Measurements from ENCODE around the gene FTCD. TPM values are rescaled to one million over a fixed set of nuclear protein-coding genes. Genes with fewer than 3 reads are reported as not detected.

The FTCD gene
- total RNA-seq, 2 donors from 2014 or later: 0.68 to 1.6 TPM

- peak; percentile 18 for DNase-seq
- no peak for ATAC-seq
- intact Hi-C loops (cut with DNase I): no loop called here
These were observed 34.8 kb downstream of the FTCD start for GRCh38 chr21:46120301-46121285.

- no peak for ATAC-seq
- peak; percentile 14 for DNase-seq
- intact Hi-C loops (cut with DNase I): no loop called here
These were observed 35.6 kb downstream of the FTCD start for GRCh38 chr21:46119637-46120271.

DNA sequence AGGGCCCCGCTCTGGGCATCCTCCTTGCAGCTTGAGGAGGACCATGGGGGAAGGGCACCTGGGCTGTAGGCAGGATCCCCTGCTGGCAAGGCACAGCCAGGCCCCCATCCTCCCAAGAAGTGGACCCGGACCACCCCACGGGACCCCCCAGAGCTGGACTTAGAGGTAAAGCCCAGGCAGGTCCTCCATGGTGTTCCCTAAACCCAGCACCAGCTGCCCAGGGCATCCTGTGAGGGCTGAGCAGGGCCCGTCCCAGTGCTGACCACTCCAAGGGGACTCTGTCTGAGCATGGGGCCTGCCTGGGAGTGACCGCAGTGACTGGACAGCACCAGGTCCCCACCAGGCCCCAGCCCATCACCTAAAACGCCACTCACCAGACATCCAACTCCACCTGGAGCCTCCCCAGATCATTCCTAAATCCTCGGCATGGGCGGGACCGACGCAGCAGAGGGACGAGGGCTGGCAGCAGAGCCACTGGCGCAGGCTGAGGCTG lies 36.2 kb downstream of the FTCD start:
- intact Hi-C loops (cut with DNase I): no loop called here

GRCh38 chr21:46118316-46119143 lies 36.8 kb downstream of the FTCD start:
- no peak for ATAC-seq
- peak; percentile 17 for DNase-seq
- intact Hi-C loops (cut with DNase I): no loop called here

More for the DNA sequence above, 36.2 kb downstream of the FTCD start:
- DNase-seq (peak; percentile 17), ATAC-seq (no peak)

DNA sequence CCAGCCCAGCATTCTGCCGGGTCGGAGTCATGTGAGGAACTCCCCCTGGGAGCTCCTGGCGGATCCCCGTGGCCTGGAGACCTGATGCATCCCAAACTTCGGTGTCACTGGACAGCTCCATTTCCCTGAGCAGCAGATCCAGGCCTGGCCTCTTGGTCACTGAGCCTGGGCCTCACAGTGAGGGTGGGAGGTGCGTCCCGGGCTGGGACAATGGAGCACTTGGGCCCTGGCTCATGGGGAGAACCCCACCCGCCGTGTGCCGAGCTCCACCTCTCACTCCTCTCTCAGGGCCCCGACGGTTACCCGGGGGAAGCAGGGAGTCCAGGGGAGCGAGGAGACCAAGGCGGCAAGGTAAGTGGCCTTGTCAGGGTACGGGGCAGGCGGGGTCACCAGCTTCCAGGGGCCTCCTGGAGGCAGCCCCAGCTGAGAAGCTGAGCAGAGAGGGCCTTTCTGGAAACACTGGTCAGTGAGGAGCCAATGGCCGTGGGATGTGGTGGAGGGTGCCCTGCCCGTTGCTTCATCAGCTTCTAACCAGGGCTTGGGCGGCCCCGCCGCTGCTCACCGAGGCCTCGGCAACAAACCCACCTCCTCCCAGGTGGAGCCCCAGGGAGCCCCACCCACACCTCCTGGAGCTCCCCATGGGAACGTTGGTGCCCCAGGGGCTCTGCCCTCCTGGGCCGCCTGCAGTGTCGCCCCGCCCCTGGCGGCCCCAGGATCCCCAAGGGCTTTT lies 37.6 kb downstream of the FTCD start:
- peak; percentile 15 for DNase-seq
- no peak for ATAC-seq

GRCh38 chr21:46116776-46117585 lies 38.4 kb downstream of the FTCD start:
- DNase-seq (peak; percentile 18), ATAC-seq (no peak)
- intact Hi-C loops (cut with DNase I): no loop called here

More for the DNA sequence above, 37.6 kb downstream of the FTCD start:
- intact Hi-C loops (cut with DNase I): no loop called here

GRCh38 chr21:46116189-46116775 lies 39.1 kb downstream of the FTCD start:
- ATAC-seq: no peak
- peak; percentile 14 for DNase-seq
- intact Hi-C loops (cut with DNase I): no loop called here

DNA sequence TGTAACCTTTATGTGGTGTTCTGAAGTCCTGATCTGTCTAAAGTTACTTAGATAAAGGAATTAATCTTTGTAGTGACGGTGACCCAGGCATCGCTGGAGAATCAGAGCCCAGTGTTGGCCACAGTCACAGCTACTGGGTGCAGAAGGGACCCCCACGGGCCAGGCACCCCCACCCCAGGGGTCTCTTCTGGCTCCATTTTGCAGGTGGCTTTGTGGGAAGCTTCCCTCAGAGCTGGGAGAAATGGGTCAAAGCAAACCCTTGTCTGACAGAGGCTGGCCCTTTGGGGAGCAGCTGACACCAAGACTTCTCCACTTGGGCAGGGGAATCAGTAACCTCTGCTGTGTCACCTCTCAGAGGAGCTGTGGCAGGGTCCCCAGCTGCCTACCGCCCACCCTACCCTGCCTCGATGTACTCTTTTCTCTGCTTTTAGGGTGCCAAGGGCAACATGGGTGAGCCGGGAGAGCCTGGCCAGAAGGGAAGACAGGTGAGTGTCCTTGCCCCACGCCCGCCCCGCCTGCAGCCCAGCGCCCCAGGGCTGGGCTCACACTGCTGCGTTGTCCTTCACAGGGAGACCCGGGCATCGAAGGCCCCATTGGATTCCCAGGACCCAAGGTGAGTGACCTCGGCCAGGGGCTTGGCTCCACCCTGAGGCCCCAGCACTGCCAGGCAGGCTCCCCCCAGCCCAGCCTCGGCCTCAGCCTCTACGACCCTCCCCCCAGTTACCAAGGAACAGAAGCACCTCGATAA lies 39.8 kb downstream of the FTCD start:
- ATAC-seq (no peak), DNase-seq (peak; percentile 12)
- intact Hi-C loops (cut with DNase I): no loop called here

DNA sequence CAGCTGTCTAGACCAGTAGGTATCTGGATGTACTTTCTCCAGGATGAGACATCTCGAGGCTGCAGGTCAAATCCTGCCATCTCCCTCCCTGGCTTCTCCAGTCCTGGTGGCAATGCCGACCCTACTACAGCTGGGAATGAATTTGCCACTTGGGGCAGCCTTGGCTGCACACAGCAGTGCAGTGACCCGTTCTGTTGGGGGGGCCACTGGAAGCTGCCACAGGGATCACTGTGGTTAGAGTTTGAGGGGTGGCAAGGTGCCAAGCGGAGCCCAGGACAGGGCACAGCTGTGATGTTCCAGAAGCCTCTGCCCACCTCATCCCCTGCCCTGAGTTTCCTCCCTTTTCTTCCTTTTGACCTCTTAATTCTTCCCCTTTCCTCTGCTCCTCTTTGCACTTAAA lies 40.4 kb downstream of the FTCD start:
- ATAC-seq (no peak), DNase-seq (peak; percentile 26)
- intact Hi-C loops (cut with DNase I): no loop called here

GRCh38 chr21:46113497-46114176 lies 41.7 kb downstream of the FTCD start:
- intact Hi-C loops (cut with DNase I): no loop called here
- DNase-seq (peak; percentile 14), ATAC-seq (no peak)

DNA sequence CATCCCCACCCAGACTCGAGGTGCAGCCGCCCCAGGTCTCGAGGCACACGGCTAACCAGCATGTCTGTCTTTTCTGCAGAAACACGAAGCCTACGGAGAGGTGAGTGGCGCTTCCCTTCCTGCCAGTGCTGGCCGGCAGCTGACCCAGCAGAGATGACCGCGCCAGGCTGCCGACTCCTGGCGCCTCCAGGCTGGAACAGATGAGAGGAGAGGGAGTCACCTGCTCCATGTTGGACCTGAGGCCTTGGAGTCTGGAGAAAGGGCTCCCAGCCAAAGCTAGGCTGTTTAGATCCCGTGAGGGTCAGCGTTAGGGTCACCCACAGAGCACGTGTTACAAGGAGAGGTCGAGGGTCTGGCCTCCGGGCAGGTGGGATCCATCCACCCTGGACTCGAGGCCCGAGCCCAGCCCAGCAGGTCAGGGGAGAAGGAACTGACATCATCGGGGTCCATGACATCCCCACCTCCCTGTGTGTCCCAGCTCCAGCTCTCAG lies 42.6 kb downstream of the FTCD start:
- intact Hi-C loops (cut with DNase I): no loop called here
- DNase-seq (peak; percentile 21), ATAC-seq (no peak)

- ATAC-seq (no peak), DNase-seq (peak; percentile 22)
- intact Hi-C loops (cut with DNase I): no loop called here
These were observed 43.3 kb downstream of the FTCD start for GRCh38 chr21:46111857-46112724.

- DNase-seq: peak; percentile 16
- intact Hi-C loops (cut with DNase I): no loop called here
- no peak for ATAC-seq
These were observed 44.2 kb downstream of the FTCD start for GRCh38 chr21:46111193-46111571.

- DNase-seq: peak; percentile 66
- ATAC-seq: peak; percentile 84 to 92
- intact Hi-C loops (cut with DNase I): no loop called here
These were observed 44.7 kb downstream of the FTCD start for GRCh38 chr21:46110499-46111192.

Measured in left cardiac atrium (tissue), 4 donors.